HG03571 (cell line): ENCODE results near the gene GEMIN7.
"Not testable (repeated sequence)": the region's sequence is repeated elsewhere in the genome, so short reads cannot be mapped to it uniquely, and the experiment has no call there.

Experiments used
- ATAC-seq: cut with Tn5 transposase; IDR thresholded peaks from one replicate; pipeline ENCODE4 v1.9.1; 2021; ENCODE audit not compliant: unreplicated experiment

GEMIN7 gene

DNA sequence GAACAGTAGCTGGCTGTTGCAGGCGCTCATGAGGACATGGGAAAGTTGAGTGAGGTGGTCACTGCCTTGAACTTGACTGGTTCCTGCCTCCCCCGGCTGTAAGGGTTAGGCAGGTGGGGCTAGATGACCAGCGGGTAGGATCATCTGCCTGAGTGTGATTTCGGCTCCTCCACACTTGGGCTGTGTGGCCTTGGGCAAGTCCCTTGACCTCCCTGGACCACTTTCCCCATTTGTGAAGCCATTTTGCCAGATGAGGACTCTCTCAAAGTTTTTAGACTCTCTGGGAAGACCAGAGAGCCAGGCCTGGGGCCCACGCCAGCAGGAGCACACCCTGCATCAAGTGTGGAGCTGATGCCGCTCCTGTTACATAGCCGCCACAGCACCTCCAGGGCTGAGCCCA is 23.4 kb downstream of the GEMIN7 start:
- ATAC-seq, result no peak

DNA sequence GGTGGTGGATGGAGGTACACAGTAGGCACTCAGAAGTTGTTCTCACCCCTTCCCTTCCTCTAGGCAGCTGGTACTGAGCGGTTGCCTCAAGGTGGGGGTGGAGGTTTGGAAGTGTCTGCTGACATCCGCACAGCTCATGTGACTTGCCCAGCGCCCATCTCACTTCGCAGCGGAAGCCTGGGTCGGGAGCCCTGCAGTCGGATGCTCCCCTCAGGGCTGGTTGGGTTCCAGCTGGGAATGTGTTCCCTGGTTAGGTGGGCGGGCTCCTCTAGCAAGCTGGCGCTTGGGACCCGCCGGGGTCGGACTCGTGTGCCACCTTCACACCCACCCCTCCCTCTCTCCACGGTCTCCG is 24.1 kb downstream of the GEMIN7 start:
- ATAC-seq, result no peak

GRCh38 chr19:45103508-45104319 is 24.7 kb downstream of the GEMIN7 start:
- no peak for ATAC-seq

DNA sequence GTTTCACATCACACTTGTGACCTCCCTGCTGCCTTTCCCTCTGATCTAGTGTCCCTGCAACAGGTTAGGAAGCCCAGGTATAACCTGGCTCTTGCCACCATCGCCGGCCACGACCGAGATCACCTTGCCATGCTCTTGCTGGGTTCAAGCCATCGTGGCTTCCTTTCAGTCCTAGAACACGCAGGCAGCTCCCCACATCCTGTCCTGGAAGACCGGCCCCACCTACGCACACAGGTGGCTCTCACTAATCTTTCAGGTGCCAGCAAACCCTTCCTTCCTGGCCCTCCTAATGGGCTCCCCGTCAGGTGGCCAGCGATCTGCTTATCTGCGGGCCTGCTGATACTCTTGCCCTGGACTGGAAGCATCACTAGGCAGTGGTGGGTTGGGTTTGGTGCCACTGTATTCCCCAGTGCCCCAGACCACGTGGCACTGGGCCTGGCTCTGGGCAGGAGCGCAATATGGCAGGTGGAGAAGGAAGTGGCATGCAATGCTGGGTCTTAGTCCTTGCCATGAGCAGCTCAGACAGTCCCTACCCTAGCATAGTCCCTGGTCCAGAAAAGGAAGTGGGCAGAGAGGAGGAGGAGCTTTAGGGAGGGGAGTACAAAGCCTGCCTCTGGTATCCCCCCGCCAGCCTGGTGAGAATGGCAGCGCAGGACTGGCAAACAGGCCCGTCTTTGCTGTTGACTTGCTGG is 25.7 kb downstream of the GEMIN7 start:
- no peak for ATAC-seq

- not testable (repeated sequence) for ATAC-seq
Measured at GRCh38 chr19:45106363-45106762, 27.3 kb downstream of the GEMIN7 start.

GRCh38 chr19:45107621-45108150 is 28.6 kb downstream of the GEMIN7 start:
- no peak for ATAC-seq

GRCh38 chr19:45110851-45111266 is 31.8 kb downstream of the GEMIN7 start:
- no peak for ATAC-seq

- ATAC-seq, result no peak
Measured at GRCh38 chr19:45112111-45112827, 33.2 kb downstream of the GEMIN7 start.

DNA sequence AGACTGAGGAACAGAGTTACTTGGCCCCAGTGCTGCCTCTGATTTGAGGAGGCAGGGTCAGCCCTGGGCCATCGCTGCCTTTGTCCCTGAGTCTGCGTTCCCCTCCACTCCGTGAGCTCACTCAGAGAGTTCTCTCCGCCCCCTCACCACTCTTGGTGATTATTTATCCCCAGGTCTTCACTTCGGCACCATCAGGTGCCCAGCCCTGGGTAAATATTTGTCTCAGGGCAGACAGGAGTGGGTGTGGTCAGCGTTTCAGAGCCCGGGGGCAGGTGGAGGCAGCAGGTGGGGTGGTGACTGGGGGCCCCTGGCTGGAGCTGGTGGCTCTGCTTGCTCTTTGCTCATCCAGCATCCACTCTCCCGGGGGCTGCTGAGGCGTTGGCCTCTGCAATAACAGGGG is 34.6 kb downstream of the GEMIN7 start:
- ATAC-seq, result no peak

DNA sequence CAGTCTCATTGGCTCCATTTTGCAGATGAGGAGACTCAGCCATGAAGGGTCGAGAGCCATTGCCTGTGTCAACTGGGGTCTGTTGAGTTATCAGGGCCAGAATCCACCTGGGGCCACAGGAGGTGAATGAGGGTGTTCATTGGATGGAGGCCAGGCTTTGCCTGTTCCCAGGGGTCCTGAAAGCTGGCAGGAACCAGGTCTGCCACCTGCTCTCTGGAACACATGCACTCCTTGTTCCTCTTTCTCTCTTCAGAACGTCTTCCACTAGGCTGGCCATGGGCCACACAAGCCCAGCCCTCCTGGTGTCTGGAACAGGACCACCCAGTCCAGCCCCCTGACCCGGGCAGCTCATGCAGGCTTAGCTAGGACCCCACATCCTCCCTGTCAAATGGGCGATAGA is 35.1 kb downstream of the GEMIN7 start:
- ATAC-seq, result no peak

DNA sequence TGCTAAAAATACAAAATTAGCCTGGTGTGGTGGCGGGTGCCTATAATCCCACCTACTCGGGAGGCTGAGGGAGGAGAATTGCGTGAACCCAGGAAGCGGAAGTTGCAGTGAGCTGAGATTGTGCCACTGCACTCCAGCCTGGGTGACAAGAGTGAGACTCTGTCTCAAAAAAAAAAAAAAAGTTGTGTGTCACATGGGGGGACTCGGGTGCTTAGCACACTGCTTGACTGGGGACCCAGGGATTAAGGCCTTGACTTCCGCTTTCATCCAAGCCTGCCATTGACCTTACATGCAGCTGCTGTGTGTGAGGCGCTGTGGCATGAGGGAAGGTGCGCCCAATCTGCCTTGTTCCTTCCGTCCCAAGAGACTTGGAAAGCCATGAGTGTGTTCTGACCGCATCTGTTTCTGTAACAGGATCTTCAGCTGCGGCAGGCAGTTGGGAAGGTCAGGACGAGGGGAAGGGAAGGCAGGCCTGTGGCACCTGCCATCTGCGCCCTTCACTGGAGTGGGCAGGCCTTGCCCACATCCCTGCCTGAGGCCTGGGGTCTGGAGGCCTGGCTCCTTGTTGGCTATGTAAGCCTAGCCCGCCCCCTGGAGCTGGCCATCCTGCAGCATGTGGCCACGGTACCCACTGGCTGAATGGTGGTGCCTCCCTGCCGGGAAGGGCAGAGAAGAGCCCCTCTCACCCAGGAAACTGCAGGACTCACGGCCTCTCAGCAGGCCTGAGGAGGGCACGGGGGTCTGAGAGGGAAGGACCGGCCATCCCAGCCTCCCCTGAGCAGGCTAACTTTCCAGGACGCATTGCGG is 37.0 kb downstream of the GEMIN7 start:
- ATAC-seq, result no peak

GRCh38 chr19:45117167-45117594 is 38.1 kb downstream of the GEMIN7 start:
- no peak for ATAC-seq

DNA sequence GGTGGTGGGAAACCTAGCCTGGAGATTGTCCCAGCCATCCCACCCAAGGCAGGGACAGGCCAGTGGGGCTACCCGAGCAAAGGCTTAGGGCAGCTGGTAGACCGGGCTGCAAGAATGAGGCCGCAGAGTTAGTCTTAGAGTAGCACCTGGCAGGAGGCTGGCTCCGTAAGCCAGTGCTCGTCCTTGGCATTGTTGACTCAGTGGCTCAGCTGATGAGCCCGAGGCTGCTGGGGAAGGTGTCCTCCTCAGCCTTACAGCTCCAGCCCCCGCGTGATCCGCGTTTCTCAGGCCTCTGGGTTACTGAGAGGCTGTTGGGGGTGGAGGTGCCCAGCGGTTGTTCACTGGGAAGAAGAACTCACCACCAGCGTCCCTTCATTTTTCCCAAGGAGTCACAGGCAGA is 38.6 kb downstream of the GEMIN7 start:
- no peak for ATAC-seq

DNA sequence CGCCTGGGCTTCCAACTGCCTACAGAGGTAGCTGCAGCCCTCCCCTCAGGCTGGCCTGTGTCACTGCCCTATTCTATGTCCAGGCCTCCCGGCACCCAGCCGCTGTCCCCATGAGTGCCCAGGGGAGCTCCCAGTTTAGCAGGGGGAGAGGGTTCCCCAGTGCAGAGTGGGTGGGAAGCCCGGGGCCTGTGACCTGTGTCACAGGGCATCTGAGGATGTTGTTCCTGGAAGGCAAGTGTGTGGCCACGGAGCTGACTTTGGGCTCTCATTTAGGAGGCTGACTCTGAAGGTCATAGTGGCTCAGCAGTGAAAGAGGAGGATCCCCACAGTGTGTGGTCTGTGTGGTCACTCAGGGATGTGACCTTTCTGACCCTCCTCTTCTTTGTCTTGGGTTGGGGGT is 39.0 kb downstream of the GEMIN7 start:
- ATAC-seq, result no peak

DNA sequence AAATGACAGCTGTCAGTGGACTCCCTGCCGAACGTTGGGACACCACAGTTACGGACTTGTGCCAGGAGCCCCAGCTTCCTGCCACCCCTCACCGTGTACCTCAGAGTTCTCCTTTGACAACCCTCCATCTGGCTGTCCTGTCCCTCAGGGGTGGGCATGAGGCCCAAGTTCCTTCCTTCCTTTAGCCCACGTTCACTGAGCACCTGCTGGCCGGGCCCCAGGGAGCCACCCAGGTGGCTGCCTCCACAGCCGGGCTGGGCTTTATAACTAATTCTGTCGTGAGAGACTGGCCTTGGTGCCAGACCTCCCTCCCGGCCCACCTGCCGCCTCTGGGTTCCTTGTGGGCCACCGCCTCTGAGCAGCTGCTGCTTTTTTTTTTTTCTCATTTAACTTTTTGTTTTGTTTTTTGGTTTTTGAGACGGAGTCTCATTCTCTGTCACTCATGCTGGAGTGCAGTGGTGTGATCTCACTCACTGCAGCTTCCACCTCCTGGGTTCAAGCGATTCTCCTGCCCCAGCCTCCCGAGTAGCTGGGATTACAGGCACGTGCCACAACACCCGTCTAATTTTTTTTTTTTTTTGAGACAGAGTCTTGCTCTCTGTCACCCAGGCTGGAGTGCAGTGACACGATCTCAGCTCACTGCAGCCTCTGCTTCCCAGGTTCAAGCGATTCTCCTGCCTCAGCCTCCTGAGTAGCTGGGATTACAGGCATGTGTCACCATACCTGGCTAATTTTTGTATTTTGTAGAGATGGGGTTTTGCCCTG is 39.7 kb downstream of the GEMIN7 start:
- ATAC-seq, result not testable (repeated sequence)

GRCh38 chr19:45119582-45119981 is 40.5 kb downstream of the GEMIN7 start:
- ATAC-seq, result no peak

DNA sequence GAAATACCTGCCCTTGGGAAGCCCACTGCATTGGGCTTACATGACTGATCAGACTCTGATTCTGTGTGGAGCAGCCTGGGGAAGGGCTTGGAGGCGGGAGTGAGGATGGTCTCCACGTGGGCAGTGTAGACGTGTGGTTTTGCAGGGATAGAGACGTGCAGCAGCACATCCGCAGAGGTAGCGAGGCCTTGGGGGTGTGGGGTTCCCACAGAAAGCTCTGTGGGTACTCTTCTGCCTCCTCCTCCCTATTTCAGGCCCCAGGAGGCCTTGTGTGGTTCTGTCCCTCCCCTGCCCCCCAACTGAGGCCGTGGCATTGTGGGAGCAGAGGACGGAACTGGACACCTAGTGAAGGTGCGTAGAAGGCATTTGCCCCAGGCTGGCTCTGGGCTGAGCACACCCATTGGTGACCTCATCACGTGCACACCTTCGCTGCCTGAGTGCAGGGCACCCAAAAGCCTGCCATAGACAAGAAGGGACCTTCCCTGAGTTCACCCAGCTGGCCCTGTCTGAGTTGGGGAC is 42.8 kb downstream of the GEMIN7 start:
- ATAC-seq, result no peak

- no peak for ATAC-seq
Measured at GRCh38 chr19:45122832-45123231, 43.8 kb downstream of the GEMIN7 start.

- ATAC-seq, result no peak
Measured at GRCh38 chr19:45123440-45123850, 44.4 kb downstream of the GEMIN7 start.

DNA sequence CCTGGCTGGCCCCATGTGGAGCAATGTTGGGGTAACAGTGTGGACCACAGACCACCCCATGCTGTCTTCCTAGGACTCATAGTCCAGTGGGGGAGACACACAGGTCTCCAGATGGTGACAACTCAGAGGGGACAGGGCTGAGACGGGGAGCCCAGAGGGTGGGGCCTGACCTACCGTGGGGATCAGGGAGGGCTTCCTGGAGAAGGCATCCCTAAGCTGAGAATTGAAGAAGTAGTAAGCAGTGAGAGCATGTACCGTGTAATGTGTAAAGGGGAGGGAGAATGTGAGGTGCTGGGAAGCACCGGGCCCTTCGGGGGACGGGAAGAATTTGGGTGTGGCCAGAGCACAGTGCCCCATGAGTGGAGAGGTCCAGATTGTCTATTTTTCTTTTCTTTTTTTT is 45.0 kb downstream of the GEMIN7 start:
- ATAC-seq, result no peak
